Panc1 (cell line): Measurements from ENCODE around the gene PIGC. TPM values are rescaled to one million over a fixed set of nuclear protein-coding genes. Genes with fewer than 3 reads are reported as not detected.

Experiments
- ATAC-seq: fragments of 200-7000 bp; cut with Tn5 transposase; 2 replicates; pipeline ENCODE4 v1.9.1; 2020; ENCODE audit warnings: mild to moderate bottlenecking, moderate library complexity
- BruUV-seq: library from RNA; stranded (reverse); fragments of 400-500 nt; replicated peaks from 2 replicates; lab custom pipeline; 2021; lab: Mats Ljungman, UMichigan
- CTCF ChIA-PET: fragments of 300-600 bp; sonication (Branson Sonifier 250); formaldehyde crosslinking; loops from one replicate; lab custom pipeline; 2022; ENCODE audit warnings: antibody characterized with exemption; lab: Charles Lee
- POLR2A ChIA-PET: fragments of 300-600 bp; sonication (Branson Sonifier 250); formaldehyde crosslinking; loops from one replicate; lab custom pipeline; 2022; ENCODE audit warnings: antibody characterized with exemption; lab: Charles Lee
- DNase-seq: peaks from one replicate; pipeline ENCODE4 v3.0.0-alpha.2; 2010; ENCODE audit warnings: low read depth, low spot score
- H3K27ac ChIP-seq: 2 replicates; pipeline ENCODE4 v1.5.1; 2011; ENCODE audit warnings: mild to moderate bottlenecking, low read length, inconsistent platforms
- H3K27me3 ChIP-seq: fragments of 200-500 bp; sonication (Bioruptor generic); 2 replicates; pipeline ENCODE4 v1.6.0; 2014; ENCODE audit warnings: low read length, inconsistent platforms; ENCODE audit not compliant: control insufficient read depth, insufficient read depth
- H3K36me3 ChIP-seq: fragments of 200-500 bp; sonication (Bioruptor generic); 2 replicates; pipeline ENCODE4 v1.5.1; 2014; ENCODE audit warnings: inconsistent platforms, mild to moderate bottlenecking, low read length, moderate library complexity; ENCODE audit not compliant: control insufficient read depth, insufficient read depth
- H3K4me1 ChIP-seq: 2 replicates; pipeline ENCODE4 v1.5.1; 2011; ENCODE audit warnings: inconsistent platforms, mild to moderate bottlenecking, low read length, moderate library complexity; ENCODE audit not compliant: control insufficient read depth, insufficient read depth
- H3K4me3 ChIP-seq, 2 experiments: 2 replicates each; pipeline ENCODE4 v1.5.1; 2011 to 2012; ENCODE audit warnings: low read depth in 2 of 2, low read length in 2 of 2, mild to moderate bottlenecking in 2 of 2, inconsistent platforms in 1 of 2, moderate library complexity in 1 of 2
- H3K9me3 ChIP-seq: fragments of 200-500 bp; sonication (Bioruptor generic); 2 replicates; pipeline ENCODE4 v1.5.1; 2014; ENCODE audit warnings: low read depth, mild to moderate bottlenecking, inconsistent platforms, low read length, moderate library complexity; ENCODE audit not compliant: control insufficient read depth, insufficient read depth
- POLR2AphosphoS5 ChIP-seq: IDR thresholded peaks from 2 replicates; pipeline ENCODE4 v1.6.1; 2012; ENCODE audit warnings: mild to moderate bottlenecking, low read depth, low read length, moderate library complexity
- TCF7L2 ChIP-seq: IDR thresholded peaks from 2 replicates; pipeline ENCODE4 v1.6.1; 2011; ENCODE audit warnings: mild to moderate bottlenecking, low read depth, low read length, inconsistent platforms
- in situ Hi-C: cut with HindIII; loops from 2 replicates; pipeline ENCODE4 v1.10.0; 2016; ENCODE audit warnings: low sequenced_read_pairs, low pct_unique_long_range_greater_than_20kb
- intact Hi-C: fragments of 100-400 bp; cut with micrococcal nuclease; formaldehyde crosslinking; loops from one replicate; pipeline ENCODE4 v1.10.0; 2022; ENCODE audit not compliant: unreplicated experiment
- total RNA-seq: library from RNA; stranded (reverse); gene quantifications from one replicate; pipeline ENCODE4 v1.2.1, GENCODE V29; 2021; ENCODE audit not compliant: unreplicated experiment

The PIGC gene
- total RNA-seq, 1 experiment from 2014 or later = 23.6 TPM

- Histone ChIP-seq H3K27me3 (no peaks in the 10 kb centered on the region), H3K27ac (peak overlapping the region; percentile 100), H3K36me3 (no peaks in the 10 kb centered on the region), H3K4me1 (peaks cover 11% of the 10 kb centered on the region), H3K4me3 (no peak overlapping the region), H3K9me3 (peaks cover 2% of the 10 kb centered on the region; the same call in 1 of the 2 replicates)
- intact Hi-C loops (no loop called here), in situ Hi-C loops (no loop called here)
- no peak for TF ChIP-seq TCF7L2
- no peak for TF ChIP-seq POLR2AphosphoS5
- POLR2A ChIA-PET = no interaction called here
- BruUV-seq = no TSS peak
- CTCF ChIA-PET = no interaction called here
- DNase-seq (no peak), ATAC-seq (no peak)
Observed at GRCh38 chr1:172391976-172392375, 51.9 kb downstream of the PIGC start.

Other genes with a start within 250 kb of the PIGC start
- not detected for gene C1orf105, start 23.4 kb downstream of the PIGC start, total RNA-seq
- gene SUCO, start 89.1 kb upstream of the PIGC start, total RNA-seq = 31.3 TPM
- not detected for gene FASLG, start 215.0 kb upstream of the PIGC start, total RNA-seq